ENCODE measurements around the gene FLNA.

The FLNA gene

DNA sequence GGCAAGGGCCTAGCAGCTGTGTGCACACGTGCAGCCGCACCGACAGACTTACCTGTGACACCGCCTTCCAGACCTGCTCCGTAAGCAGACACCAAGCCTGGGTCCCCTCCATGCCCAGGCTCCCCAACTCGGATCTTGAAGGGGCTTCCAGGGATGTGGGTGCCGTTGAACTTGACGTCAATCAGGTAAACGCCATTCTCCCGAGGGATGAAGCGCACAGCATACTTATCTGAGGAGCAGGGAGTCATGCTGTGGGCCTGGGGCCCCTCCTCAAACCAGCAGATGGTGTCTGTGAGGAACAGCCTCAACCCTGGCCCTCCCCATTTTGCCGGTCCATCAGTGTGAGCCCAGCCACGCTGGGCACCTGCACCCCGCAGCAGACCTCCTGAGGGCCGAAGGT, 24.5 kb downstream of the FLNA start:
- TF ChIP-seq TOX (CRISPR knock-in tag; IDR thresholded peaks at IDR 0.05; ENCODE audit: borderline replicate concordance): no peak
- TF ChIP-seq TSHZ2 (CRISPR knock-in tag; IDR thresholded peaks at IDR 0.05): no peak
- TF ChIP-seq, protein P1, sequence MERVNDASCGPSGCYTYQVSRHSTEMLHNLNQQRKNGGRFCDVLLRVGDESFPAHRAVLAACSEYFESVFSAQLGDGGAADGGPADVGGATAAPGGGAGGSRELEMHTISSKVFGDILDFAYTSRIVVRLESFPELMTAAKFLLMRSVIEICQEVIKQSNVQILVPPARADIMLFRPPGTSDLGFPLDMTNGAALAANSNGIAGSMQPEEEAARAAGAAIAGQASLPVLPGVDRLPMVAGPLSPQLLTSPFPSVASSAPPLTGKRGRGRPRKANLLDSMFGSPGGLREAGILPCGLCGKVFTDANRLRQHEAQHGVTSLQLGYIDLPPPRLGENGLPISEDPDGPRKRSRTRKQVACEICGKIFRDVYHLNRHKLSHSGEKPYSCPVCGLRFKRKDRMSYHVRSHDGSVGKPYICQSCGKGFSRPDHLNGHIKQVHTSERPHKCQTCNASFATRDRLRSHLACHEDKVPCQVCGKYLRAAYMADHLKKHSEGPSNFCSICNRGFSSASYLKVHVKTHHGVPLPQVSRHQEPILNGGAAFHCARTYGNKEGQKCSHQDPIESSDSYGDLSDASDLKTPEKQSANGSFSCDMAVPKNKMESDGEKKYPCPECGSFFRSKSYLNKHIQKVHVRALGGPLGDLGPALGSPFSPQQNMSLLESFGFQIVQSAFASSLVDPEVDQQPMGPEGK (CRISPR knock-in tag; IDR thresholded peaks at IDR 0.05; ENCODE audit: borderline replicate concordance): no peak
- TF ChIP-seq ZNF8 (CRISPR knock-in tag; IDR thresholded peaks at IDR 0.05): no peak
- TF ChIP-seq ARNTL (CRISPR knock-in tag; IDR thresholded peaks at IDR 0.05; ENCODE audit: borderline replicate concordance, low read depth): no peak
- no peak for TF ChIP-seq CSDC2 (CRISPR knock-in tag; IDR thresholded peaks at IDR 0.05)
- TF ChIP-seq ZNF70 (CRISPR knock-in tag; IDR thresholded peaks at IDR 0.05): no peak
- TF ChIP-seq OSR1 (CRISPR knock-in tag; IDR thresholded peaks at IDR 0.05): no peak
- no peak for TF ChIP-seq TCF4 (CRISPR knock-in tag; IDR thresholded peaks at IDR 0.05; ENCODE audit: borderline replicate concordance)
- no peak for TF ChIP-seq POU6F1 (CRISPR knock-in tag; IDR thresholded peaks at IDR 0.05; ENCODE audit: borderline replicate concordance, low read depth)
- no peak for TF ChIP-seq ISL1 (CRISPR knock-in tag; IDR thresholded peaks at IDR 0.05)
- no peak for ATAC-seq

DNA sequence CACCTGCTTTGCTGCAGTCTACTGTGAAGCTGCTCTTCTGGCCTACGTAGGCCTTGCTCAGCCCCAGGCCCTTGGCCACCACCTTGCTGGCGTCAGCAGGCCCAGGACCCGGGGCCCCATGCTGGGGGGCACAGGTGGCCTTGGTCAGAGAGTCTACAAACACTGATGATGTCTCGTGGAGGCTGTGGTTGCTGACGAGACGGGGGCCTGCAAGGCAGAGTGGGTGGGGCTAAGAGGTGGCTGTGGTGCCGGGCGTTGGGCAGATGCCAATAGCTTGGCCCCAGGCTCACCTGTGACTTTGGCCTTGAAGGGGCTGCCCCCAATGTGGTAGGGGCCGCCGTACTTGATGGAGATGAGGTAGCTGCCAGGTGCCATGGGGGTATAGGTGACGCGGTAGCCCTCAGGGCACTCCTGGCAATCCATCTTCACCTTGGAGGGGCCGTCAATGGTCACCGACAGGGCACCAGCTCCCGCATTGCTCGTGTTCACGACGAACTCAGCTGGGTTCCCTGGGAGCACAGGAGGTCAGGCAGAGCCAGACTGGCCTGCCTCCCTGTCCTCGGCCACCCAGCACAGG, 25.0 kb downstream of the FLNA start:
- ATAC-seq: no peak
- TF ChIP-seq POU6F1 (CRISPR knock-in tag; IDR thresholded peaks at IDR 0.05; ENCODE audit: borderline replicate concordance, low read depth) (no peak), RARB (CRISPR knock-in tag; IDR thresholded peaks at IDR 0.05) (no peak), ZNF70 (CRISPR knock-in tag; IDR thresholded peaks at IDR 0.05) (no peak), TSHZ2 (CRISPR knock-in tag; IDR thresholded peaks at IDR 0.05) (no peak), CSDC2 (CRISPR knock-in tag; IDR thresholded peaks at IDR 0.05) (no peak), BACH2 (CRISPR knock-in tag; IDR thresholded peaks at IDR 0.05; ENCODE audit: borderline replicate concordance) (no peak), ZFP30 (CRISPR knock-in tag; IDR thresholded peaks at IDR 0.05) (no peak), ARNTL (CRISPR knock-in tag; IDR thresholded peaks at IDR 0.05; ENCODE audit: borderline replicate concordance, low read depth) (no peak), TOX (CRISPR knock-in tag; IDR thresholded peaks at IDR 0.05; ENCODE audit: borderline replicate concordance) (no peak), CREB5 (CRISPR knock-in tag; IDR thresholded peaks at IDR 0.05; ENCODE audit: low read depth) (no peak), ZNF8 (CRISPR knock-in tag; IDR thresholded peaks at IDR 0.05) (no peak), ZFP3 (CRISPR knock-in tag; IDR thresholded peaks at IDR 0.05) (no peak), ZC3H10 (CRISPR knock-in tag; IDR thresholded peaks at IDR 0.05) (no peak), ZNF565 (CRISPR knock-in tag; conservative IDR thresholded peaks at IDR 0.05; ENCODE audit: low read depth) (no peak)
- TF ChIP-seq, protein P1 (CRISPR knock-in tag; IDR thresholded peaks at IDR 0.05; ENCODE audit: borderline replicate concordance): no peak
